ENCODE results near the gene DLGAP4. TPM values are rescaled to one million over a fixed set of nuclear protein-coding genes. Genes with fewer than 3 reads are reported as not detected.

Gene DLGAP4
- total and polyA plus RNA-seq, 9 donors, result 13.0 to 63.9 (median 52.2) TPM

GRCh38 chr20:36275011-36275410 is 31.1 kb upstream of the DLGAP4 start:
- Histone ChIP-seq H3K27me3 (ENCODE audit: control insufficient read depth, insufficient read depth, low read length) (peaks cover 13% of the 10 kb centered on the region), H3K27ac (ENCODE audit: low read length) (no peak overlapping the region), H3K4me1 (ENCODE audit: control insufficient read depth, insufficient read depth, low read length) (peaks cover 2% of the 10 kb centered on the region), H3K9me3 (replicated peaks; ENCODE audit: control insufficient read depth, low read depth, low read length) (no peaks in the 10 kb centered on the region), H3K4me3 (ENCODE audit: low read length) (no peak overlapping the region), H3K36me3 (ENCODE audit: control insufficient read depth, insufficient read depth, low read length) (no peaks in the 10 kb centered on the region)
- DNase-seq, result no peak
- WGBS (ENCODE audit: insufficient coverage), result 43% methylated on average over 5 of the region's 5 CpGs

- WGBS (ENCODE audit: insufficient coverage), result 71% methylated on average over 12 of the region's 12 CpGs
- no peak for DNase-seq
Measured at GRCh38 chr20:36275441-36276189, 30.5 kb upstream of the DLGAP4 start.

GRCh38 chr20:36277546-36277945 is 28.6 kb upstream of the DLGAP4 start:
- Histone ChIP-seq H3K27ac (ENCODE audit: low read length) (no peak overlapping the region), H3K4me1 (ENCODE audit: control insufficient read depth, insufficient read depth, low read length) (peaks cover 2% of the 10 kb centered on the region), H3K9me3 (replicated peaks; ENCODE audit: control insufficient read depth, low read depth, low read length) (no peaks in the 10 kb centered on the region), H3K36me3 (ENCODE audit: control insufficient read depth, insufficient read depth, low read length) (no peaks in the 10 kb centered on the region), H3K4me3 (ENCODE audit: low read length) (no peak overlapping the region), H3K27me3 (ENCODE audit: control insufficient read depth, insufficient read depth, low read length) (peaks cover 15% of the 10 kb centered on the region)
- 75% methylated on average over 4 of the region's 9 CpGs for WGBS (ENCODE audit: insufficient coverage)
- DNase-seq, result no peak

More at GRCh38 chr20:36275441-36276189, 30.5 kb upstream of the DLGAP4 start:
- Histone ChIP-seq H3K36me3 (ENCODE audit: control insufficient read depth, insufficient read depth, low read length) (no peaks in the 10 kb centered on the region), H3K4me1 (ENCODE audit: control insufficient read depth, insufficient read depth, low read length) (peaks cover 2% of the 10 kb centered on the region), H3K4me3 (ENCODE audit: low read length) (no peak overlapping the region), H3K27ac (ENCODE audit: low read length) (no peak overlapping the region), H3K27me3 (ENCODE audit: control insufficient read depth, insufficient read depth, low read length) (peaks cover 13% of the 10 kb centered on the region), H3K9me3 (replicated peaks; ENCODE audit: control insufficient read depth, low read depth, low read length) (no peaks in the 10 kb centered on the region)

- DNase-seq, result no peak
- Histone ChIP-seq H3K27ac (ENCODE audit: low read length) (no peak overlapping the region), H3K9me3 (replicated peaks; ENCODE audit: control insufficient read depth, low read depth, low read length) (no peaks in the 10 kb centered on the region), H3K27me3 (ENCODE audit: control insufficient read depth, insufficient read depth, low read length) (peaks cover 10% of the 10 kb centered on the region), H3K4me1 (ENCODE audit: control insufficient read depth, insufficient read depth, low read length) (no peaks in the 10 kb centered on the region), H3K4me3 (ENCODE audit: low read length) (no peak overlapping the region), H3K36me3 (ENCODE audit: control insufficient read depth, insufficient read depth, low read length) (no peaks in the 10 kb centered on the region)
- WGBS (ENCODE audit: insufficient coverage), result 58% methylated on average over 4 of the region's 5 CpGs
Measured at GRCh38 chr20:36279362-36279761, 26.8 kb upstream of the DLGAP4 start.

GRCh38 chr20:36279776-36280175 is 26.4 kb upstream of the DLGAP4 start:
- no peak overlapping the region for H3K4me3 ChIP-seq (ENCODE audit: low read length)
- peaks cover 9% of the 10 kb centered on the region for H3K27me3 ChIP-seq (ENCODE audit: control insufficient read depth, insufficient read depth, low read length)
- H3K4me1 ChIP-seq (ENCODE audit: control insufficient read depth, insufficient read depth, low read length), result no peaks in the 10 kb centered on the region
- no peak overlapping the region for H3K27ac ChIP-seq (ENCODE audit: low read length)
- WGBS (ENCODE audit: insufficient coverage), result 61% methylated on average over 5 of the region's 6 CpGs
- H3K9me3 ChIP-seq (replicated peaks; ENCODE audit: control insufficient read depth, low read depth, low read length), result no peaks in the 10 kb centered on the region
- no peaks in the 10 kb centered on the region for H3K36me3 ChIP-seq (ENCODE audit: control insufficient read depth, insufficient read depth, low read length)
- DNase-seq, result no peak

GRCh38 chr20:36281785-36282380 is 24.3 kb upstream of the DLGAP4 start:
- Histone ChIP-seq H3K4me1 (ENCODE audit: control insufficient read depth, insufficient read depth, low read length) (no peaks in the 10 kb centered on the region), H3K27me3 (ENCODE audit: control insufficient read depth, insufficient read depth, low read length) (peaks cover 17% of the 10 kb centered on the region), H3K4me3 (ENCODE audit: low read length) (no peak overlapping the region), H3K9me3 (replicated peaks; ENCODE audit: control insufficient read depth, low read depth, low read length) (no peaks in the 10 kb centered on the region), H3K27ac (ENCODE audit: low read length) (no peak overlapping the region), H3K36me3 (ENCODE audit: control insufficient read depth, insufficient read depth, low read length) (no peaks in the 10 kb centered on the region)
- 60% methylated on average over 6 of the region's 10 CpGs for WGBS (ENCODE audit: insufficient coverage)
- DNase-seq, result no peak

- Histone ChIP-seq H3K4me1 (ENCODE audit: control insufficient read depth, insufficient read depth, low read length) (no peaks in the 10 kb centered on the region), H3K9me3 (replicated peaks; ENCODE audit: control insufficient read depth, low read depth, low read length) (no peaks in the 10 kb centered on the region), H3K27me3 (ENCODE audit: control insufficient read depth, insufficient read depth, low read length) (peaks cover 12% of the 10 kb centered on the region), H3K27ac (ENCODE audit: low read length) (no peak overlapping the region), H3K36me3 (ENCODE audit: control insufficient read depth, insufficient read depth, low read length) (no peaks in the 10 kb centered on the region), H3K4me3 (ENCODE audit: low read length) (no peak overlapping the region)
- 80% methylated on average over 1 of the region's 5 CpGs for WGBS (ENCODE audit: insufficient coverage)
- no peak for DNase-seq
Measured at GRCh38 chr20:36284751-36285150, 21.4 kb upstream of the DLGAP4 start.

- WGBS (ENCODE audit: insufficient coverage), result 77% methylated on average over 8 of the region's 11 CpGs
Measured at GRCh38 chr20:36285746-36286447, 20.2 kb upstream of the DLGAP4 start.

GRCh38 chr20:36297656-36298055 is 8.5 kb upstream of the DLGAP4 start:
- DNase-seq, result no peak
- H3K27me3 ChIP-seq (ENCODE audit: control insufficient read depth, insufficient read depth, low read length), result peaks cover 15% of the 10 kb centered on the region
- H3K4me1 ChIP-seq (ENCODE audit: control insufficient read depth, insufficient read depth, low read length), result no peaks in the 10 kb centered on the region
- H3K4me3 ChIP-seq (ENCODE audit: low read length), result no peak overlapping the region
- WGBS (ENCODE audit: insufficient coverage), result 47% methylated on average over 4 of the region's 5 CpGs
- no peak overlapping the region for H3K27ac ChIP-seq (ENCODE audit: low read length)
- H3K36me3 ChIP-seq (ENCODE audit: control insufficient read depth, insufficient read depth, low read length), result no peaks in the 10 kb centered on the region
- no peaks in the 10 kb centered on the region for H3K9me3 ChIP-seq (replicated peaks; ENCODE audit: control insufficient read depth, low read depth, low read length)

More at GRCh38 chr20:36285746-36286447, 20.2 kb upstream of the DLGAP4 start:
- Histone ChIP-seq H3K4me3 (ENCODE audit: low read length) (no peak overlapping the region), H3K27me3 (ENCODE audit: control insufficient read depth, insufficient read depth, low read length) (peaks cover 11% of the 10 kb centered on the region), H3K9me3 (replicated peaks; ENCODE audit: control insufficient read depth, low read depth, low read length) (no peaks in the 10 kb centered on the region), H3K36me3 (ENCODE audit: control insufficient read depth, insufficient read depth, low read length) (no peaks in the 10 kb centered on the region), H3K4me1 (ENCODE audit: control insufficient read depth, insufficient read depth, low read length) (no peaks in the 10 kb centered on the region), H3K27ac (ENCODE audit: low read length) (no peak overlapping the region)
- DNase-seq, result no peak

GRCh38 chr20:36298061-36298460 is 8.1 kb upstream of the DLGAP4 start:
- H3K27me3 ChIP-seq (ENCODE audit: control insufficient read depth, insufficient read depth, low read length), result peaks cover 18% of the 10 kb centered on the region
- 86% methylated on average over 2 of the region's 3 CpGs for WGBS (ENCODE audit: insufficient coverage)

More at GRCh38 chr20:36298061-36298460, 8.1 kb upstream of the DLGAP4 start:
- Histone ChIP-seq H3K9me3 (replicated peaks; ENCODE audit: control insufficient read depth, low read depth, low read length) (no peaks in the 10 kb centered on the region), H3K27ac (ENCODE audit: low read length) (no peak overlapping the region), H3K36me3 (ENCODE audit: control insufficient read depth, insufficient read depth, low read length) (no peaks in the 10 kb centered on the region), H3K4me1 (ENCODE audit: control insufficient read depth, insufficient read depth, low read length) (no peaks in the 10 kb centered on the region), H3K4me3 (ENCODE audit: low read length) (no peak overlapping the region)
- no peak for DNase-seq

Measured in muscle of leg (tissue), 11 donors.